Neural cell (in vitro differentiated cells): Measurements from ENCODE around the gene CNDP2.

Experiments used
- EZH2 ChIP-seq: fragments of 200-600, 300-800 bp; shearing (Covaris generic), sonication (generic); IDR thresholded peaks from 2 replicates; pipeline ENCODE4 v1.6.1; 2014; ENCODE audit warnings: antibody characterized with exemption, low read length, borderline replicate concordance, mild to moderate bottlenecking; ENCODE audit not compliant: insufficient read depth, poor library complexity, severe bottlenecking
- POLR2AphosphoS5 ChIP-seq: IDR thresholded peaks from 2 replicates; pipeline ENCODE4 v1.6.1; 2012
- RAD21 ChIP-seq: fragments of 450-650 bp; conservative IDR thresholded peaks from 2 replicates; pipeline ENCODE4 v1.6.1; 2014; ENCODE audit warnings: antibody characterized with exemption, mild to moderate bottlenecking, moderate library complexity
- TF ChIP-seq, protein P1 (sequence below): fragments of 450-650 bp; IDR thresholded peaks from 2 replicates; pipeline ENCODE4 v1.5.1; 2014; ENCODE audit warnings: antibody characterized with exemption, mild to moderate bottlenecking, moderate library complexity; ENCODE audit not compliant: poor library complexity, severe bottlenecking
- TF ChIP-seq, protein P2 (sequence below): IDR thresholded peaks from 2 replicates; pipeline ENCODE4 v1.6.1; 2012; ENCODE audit warnings: borderline replicate concordance

DNA sequence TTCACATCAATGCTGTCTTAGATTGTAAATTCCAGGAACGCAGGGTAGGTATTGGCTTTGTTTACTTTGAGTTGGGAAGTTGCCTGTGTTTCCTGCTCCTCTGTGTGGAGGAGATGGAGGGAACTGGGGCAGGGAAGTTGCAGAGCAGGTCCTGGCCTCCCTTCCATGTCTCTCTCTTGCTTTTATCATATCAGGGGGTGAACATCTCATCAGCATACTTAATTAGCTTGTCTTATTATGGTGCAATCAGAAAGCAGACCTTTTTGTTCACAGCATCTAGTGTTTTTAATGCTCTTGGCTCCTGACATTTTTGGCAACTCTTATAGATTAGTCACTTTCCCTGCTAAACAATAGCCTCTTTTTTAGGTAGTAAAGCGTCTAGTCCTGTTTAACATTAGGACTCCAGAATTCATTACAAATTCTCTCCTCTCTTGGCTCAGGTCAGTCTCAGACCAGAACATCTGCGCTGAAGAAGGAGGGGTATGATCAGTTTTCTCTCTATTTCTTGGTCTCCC is 27.6 kb upstream of the CNDP2 start:
- TF ChIP-seq EZH2 (no peak), POLR2AphosphoS5 (no peak), RAD21 (no peak)
- TF ChIP-seq, protein P1, sequence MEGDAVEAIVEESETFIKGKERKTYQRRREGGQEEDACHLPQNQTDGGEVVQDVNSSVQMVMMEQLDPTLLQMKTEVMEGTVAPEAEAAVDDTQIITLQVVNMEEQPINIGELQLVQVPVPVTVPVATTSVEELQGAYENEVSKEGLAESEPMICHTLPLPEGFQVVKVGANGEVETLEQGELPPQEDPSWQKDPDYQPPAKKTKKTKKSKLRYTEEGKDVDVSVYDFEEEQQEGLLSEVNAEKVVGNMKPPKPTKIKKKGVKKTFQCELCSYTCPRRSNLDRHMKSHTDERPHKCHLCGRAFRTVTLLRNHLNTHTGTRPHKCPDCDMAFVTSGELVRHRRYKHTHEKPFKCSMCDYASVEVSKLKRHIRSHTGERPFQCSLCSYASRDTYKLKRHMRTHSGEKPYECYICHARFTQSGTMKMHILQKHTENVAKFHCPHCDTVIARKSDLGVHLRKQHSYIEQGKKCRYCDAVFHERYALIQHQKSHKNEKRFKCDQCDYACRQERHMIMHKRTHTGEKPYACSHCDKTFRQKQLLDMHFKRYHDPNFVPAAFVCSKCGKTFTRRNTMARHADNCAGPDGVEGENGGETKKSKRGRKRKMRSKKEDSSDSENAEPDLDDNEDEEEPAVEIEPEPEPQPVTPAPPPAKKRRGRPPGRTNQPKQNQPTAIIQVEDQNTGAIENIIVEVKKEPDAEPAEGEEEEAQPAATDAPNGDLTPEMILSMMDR = no peak
- TF ChIP-seq, protein P2, sequence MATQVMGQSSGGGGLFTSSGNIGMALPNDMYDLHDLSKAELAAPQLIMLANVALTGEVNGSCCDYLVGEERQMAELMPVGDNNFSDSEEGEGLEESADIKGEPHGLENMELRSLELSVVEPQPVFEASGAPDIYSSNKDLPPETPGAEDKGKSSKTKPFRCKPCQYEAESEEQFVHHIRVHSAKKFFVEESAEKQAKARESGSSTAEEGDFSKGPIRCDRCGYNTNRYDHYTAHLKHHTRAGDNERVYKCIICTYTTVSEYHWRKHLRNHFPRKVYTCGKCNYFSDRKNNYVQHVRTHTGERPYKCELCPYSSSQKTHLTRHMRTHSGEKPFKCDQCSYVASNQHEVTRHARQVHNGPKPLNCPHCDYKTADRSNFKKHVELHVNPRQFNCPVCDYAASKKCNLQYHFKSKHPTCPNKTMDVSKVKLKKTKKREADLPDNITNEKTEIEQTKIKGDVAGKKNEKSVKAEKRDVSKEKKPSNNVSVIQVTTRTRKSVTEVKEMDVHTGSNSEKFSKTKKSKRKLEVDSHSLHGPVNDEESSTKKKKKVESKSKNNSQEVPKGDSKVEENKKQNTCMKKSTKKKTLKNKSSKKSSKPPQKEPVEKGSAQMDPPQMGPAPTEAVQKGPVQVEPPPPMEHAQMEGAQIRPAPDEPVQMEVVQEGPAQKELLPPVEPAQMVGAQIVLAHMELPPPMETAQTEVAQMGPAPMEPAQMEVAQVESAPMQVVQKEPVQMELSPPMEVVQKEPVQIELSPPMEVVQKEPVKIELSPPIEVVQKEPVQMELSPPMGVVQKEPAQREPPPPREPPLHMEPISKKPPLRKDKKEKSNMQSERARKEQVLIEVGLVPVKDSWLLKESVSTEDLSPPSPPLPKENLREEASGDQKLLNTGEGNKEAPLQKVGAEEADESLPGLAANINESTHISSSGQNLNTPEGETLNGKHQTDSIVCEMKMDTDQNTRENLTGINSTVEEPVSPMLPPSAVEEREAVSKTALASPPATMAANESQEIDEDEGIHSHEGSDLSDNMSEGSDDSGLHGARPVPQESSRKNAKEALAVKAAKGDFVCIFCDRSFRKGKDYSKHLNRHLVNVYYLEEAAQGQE = no peak
